SK-N-SH (cell line): Measurements from ENCODE around the gene FAM117B. TPM values are rescaled to one million over a fixed set of nuclear protein-coding genes. Genes with fewer than 3 reads are reported as not detected.

Experiments
- CTCF ChIA-PET: fragments of 300-600, 350-600 bp; formaldehyde crosslinking; extraction: SDS; loops from one replicate; lab custom pipeline; 2021; lab: Yijun Ruan, JAX
- POLR2A ChIA-PET: fragments of 350-600 bp; sonication (Branson Sonifier 250); formaldehyde crosslinking; extraction: SDS; loops from one replicate; lab custom pipeline; 2020; ENCODE audit warnings: antibody characterized with exemption, inconsistent platforms; lab: Yijun Ruan, JAX
- DNase-seq: peaks from one replicate; pipeline ENCODE4 v3.0.0; 2012
- H2AFZ ChIP-seq: fragments of 200-600 bp; sonication (generic); 2 replicates; pipeline ENCODE4 v1.8.1; 2016; ENCODE audit warnings: antibody characterized with exemption, mild to moderate bottlenecking, low read depth
- H3F3A ChIP-seq: fragments of 200-600 bp; sonication (generic); replicated peaks from 2 replicates; pipeline ENCODE3; 2016; ENCODE audit warnings: antibody characterized with exemption, mild to moderate bottlenecking; ENCODE audit not compliant: insufficient read depth
- H3K27ac ChIP-seq, 2 experiments: fragments of 200-500 bp in 1 of 2; fragments of 200-600 bp in 1 of 2; sonication (Bioruptor generic) in 1 of 2; sonication (generic), shearing (Covaris generic) in 1 of 2; 2 replicates each; pipeline versions ENCODE4 v1.5.1 to v1.6.1; 2014 to 2016; ENCODE audit warnings: low read depth in 2 of 2, inconsistent platforms in 1 of 2, low read length in 1 of 2, mild to moderate bottlenecking in 1 of 2, mixed read lengths in 1 of 2
- H3K27me3 ChIP-seq: fragments of 200-600 bp; sonication (generic), shearing (Covaris generic); 2 replicates; pipeline ENCODE4 v1.6.1; 2016; ENCODE audit warnings: mixed run types; ENCODE audit not compliant: insufficient read depth
- H3K36me3 ChIP-seq, 2 experiments: fragments of 200-500 bp in 1 of 2; fragments of 200-600 bp in 1 of 2; sonication (Bioruptor generic) in 1 of 2; sonication (generic) in 1 of 2; replicated peaks in 1 of 2; 2 replicates each; pipeline versions ENCODE3 to v1.5.1; 2014 to 2016; ENCODE audit warnings: low read length in 1 of 2, mild to moderate bottlenecking in 1 of 2; ENCODE audit not compliant: insufficient read depth in 2 of 2, control insufficient read depth in 1 of 2
- H3K4me1 ChIP-seq, 2 experiments: fragments of 200-500 bp in 1 of 2; fragments of 200-600 bp in 1 of 2; sonication (Bioruptor generic) in 1 of 2; sonication (generic), shearing (Covaris generic) in 1 of 2; 2 replicates each; pipeline versions ENCODE4 v1.5.1 to v1.6.1; 2014 to 2016; ENCODE audit warnings: low read depth in 1 of 2, low read length in 1 of 2, mixed run types in 1 of 2; ENCODE audit not compliant: insufficient read depth in 2 of 2, control insufficient read depth in 1 of 2
- H3K4me2 ChIP-seq: fragments of 200-600 bp; sonication (generic), shearing (Covaris generic); 2 replicates; pipeline ENCODE4 v1.6.1; 2017; ENCODE audit warnings: mixed run types
- H3K4me3 ChIP-seq, 2 experiments: fragments of 200-500 bp in 1 of 2; fragments of 200-600 bp in 1 of 2; sonication (Bioruptor generic) in 1 of 2; sonication (generic), shearing (Covaris generic) in 1 of 2; 2 replicates each; pipeline versions ENCODE4 v1.5.1 to v1.8.1; 2014 to 2016; ENCODE audit warnings: low read depth in 2 of 2, inconsistent platforms in 1 of 2, low read length in 1 of 2, mild to moderate bottlenecking in 1 of 2, mixed read lengths in 1 of 2, moderate library complexity in 1 of 2
- H3K79me2 ChIP-seq: fragments of 200-600 bp; sonication (generic); 2 replicates; pipeline ENCODE4 v1.8.1; 2017; ENCODE audit warnings: mild to moderate bottlenecking; ENCODE audit not compliant: insufficient read depth
- H3K9ac ChIP-seq: fragments of 200-600 bp; sonication (generic); 2 replicates; pipeline ENCODE4 v1.6.1; 2017; ENCODE audit warnings: mixed run types
- H3K9me2 ChIP-seq: fragments of 200-600 bp; sonication (generic); 2 replicates; pipeline ENCODE4 v1.6.1; 2017; ENCODE audit warnings: mixed run types
- H3K9me3 ChIP-seq: fragments of 200-600 bp; sonication (generic); 2 replicates; pipeline ENCODE4 v1.6.1; 2017; ENCODE audit warnings: mixed run types, mild to moderate bottlenecking, moderate library complexity
- H4K20me1 ChIP-seq: fragments of 200-600 bp; sonication (generic); 2 replicates; pipeline ENCODE4 v1.6.1; 2017; ENCODE audit warnings: mild to moderate bottlenecking, mixed run types; ENCODE audit not compliant: insufficient read depth
- CHD2 ChIP-seq: fragments of 150-350 bp; IDR thresholded peaks from 2 replicates; pipeline ENCODE4 v1.6.1; 2018; ENCODE audit warnings: low read length; ENCODE audit not compliant: partially characterized antibody
- ELF1 ChIP-seq: IDR thresholded peaks from 2 replicates; pipeline ENCODE4 v1.4.0; 2012
- EZH2phosphoT487 ChIP-seq: fragments of 200-600 bp; sonication (generic); IDR thresholded peaks from 2 replicates; pipeline ENCODE4 v1.6.1; 2017; ENCODE audit warnings: low read depth, mixed run types, mild to moderate bottlenecking, antibody characterized with exemption, moderate library complexity, borderline replicate concordance
- FOSL2 ChIP-seq: IDR thresholded peaks from 2 replicates; pipeline ENCODE4 v1.4.0; 2012; ENCODE audit warnings: low read depth, mild to moderate bottlenecking, moderate library complexity, borderline replicate concordance
- FOXM1 ChIP-seq: IDR thresholded peaks from 2 replicates; pipeline ENCODE4 v1.4.0; 2012; ENCODE audit warnings: low read depth, mild to moderate bottlenecking
- JUND ChIP-seq: IDR thresholded peaks from 2 replicates; pipeline ENCODE4 v1.4.0; 2012
- POLR2AphosphoS5 ChIP-seq: IDR thresholded peaks from 2 replicates; pipeline ENCODE4 v1.6.1; 2012; ENCODE audit warnings: low read depth, low read length
- RAD21 ChIP-seq: IDR thresholded peaks from 2 replicates; pipeline ENCODE4 v1.6.1; 2012; ENCODE audit warnings: mild to moderate bottlenecking, low read length
- RFX5 ChIP-seq: IDR thresholded peaks from 2 replicates; pipeline ENCODE4 v1.6.1; 2012; ENCODE audit warnings: mild to moderate bottlenecking, improper control_type of control experiment, low read length
- RXRA ChIP-seq: IDR thresholded peaks from 2 replicates; pipeline ENCODE4 v1.4.0; 2012; ENCODE audit warnings: low read depth, mild to moderate bottlenecking, borderline replicate concordance
- SIN3A ChIP-seq: IDR thresholded peaks from 2 replicates; pipeline ENCODE4 v1.6.1; 2012; ENCODE audit warnings: low read depth, mild to moderate bottlenecking, low read length, moderate library complexity, borderline replicate concordance
- SMC3 ChIP-seq: IDR thresholded peaks from 2 replicates; pipeline ENCODE4 v1.6.1; 2012; ENCODE audit warnings: low read depth, low read length, improper control_type of control experiment
- TCF12 ChIP-seq: IDR thresholded peaks from 2 replicates; pipeline ENCODE4 v1.4.0; 2012
- TEAD4 ChIP-seq: IDR thresholded peaks from 2 replicates; pipeline ENCODE4 v1.4.0; 2012; ENCODE audit warnings: mild to moderate bottlenecking, borderline replicate concordance; ENCODE audit not compliant: insufficient read depth
- WGBS: methylation state at CpG from one replicate; pipeline ENCODE4 v1.1.6; 2017; ENCODE audit warnings: low lambda C conversion rate; 5-methylcytosine and 5-hydroxymethylcytosine counted together
- polyA plus RNA-seq, 3 experiments: library from polyadenylated mRNA; depleted of rRNA; stranded (reverse); fragments of >200 nt; gene quantifications; 2 replicates each; pipeline ENCODE4 v1.2.3, GENCODE V29; 2012
- TF ChIP-seq, protein P1 (sequence below): fragments of 150-350 bp; IDR thresholded peaks from 2 replicates; pipeline ENCODE4 v1.6.1; 2016; ENCODE audit warnings: mild to moderate bottlenecking, low read depth, low read length
- TF ChIP-seq, protein P2 (sequence below): fragments of 150-350 bp; IDR thresholded peaks from 2 replicates; pipeline ENCODE4 v1.6.1; 2017; ENCODE audit warnings: antibody characterized with exemption, low read length, low read depth, borderline replicate concordance
- TF ChIP-seq, protein P3 (sequence below): fragments of 200-600 bp; sonication (generic); IDR thresholded peaks from 2 replicates; pipeline ENCODE4 v1.6.1; 2017; ENCODE audit warnings: antibody characterized with exemption, mild to moderate bottlenecking, moderate library complexity
- TF ChIP-seq, protein P4 (sequence below): IDR thresholded peaks from 2 replicates; pipeline ENCODE4; 2012

FAM117B gene
- polyA plus RNA-seq, 1 of the 3 experiments (the other 2 are of a cell fraction): 0.90 TPM

DNA sequence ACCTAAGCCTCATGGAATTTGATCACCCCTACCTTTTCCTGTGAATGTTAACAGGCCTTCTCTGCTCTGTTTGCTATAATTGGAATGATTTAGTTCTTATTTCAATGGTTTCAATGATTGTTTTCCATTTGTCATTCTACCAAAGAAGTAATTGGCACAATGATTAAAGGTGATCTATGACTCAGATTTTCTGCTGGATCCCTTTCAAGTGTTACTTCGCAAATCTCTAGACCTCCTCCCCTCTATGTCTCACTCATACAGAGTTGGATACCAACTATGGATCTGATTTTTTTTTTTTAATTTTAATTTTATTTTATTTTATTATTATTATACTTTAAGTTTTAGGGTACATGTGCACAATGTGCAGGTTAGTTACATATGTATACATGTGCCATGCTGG lies 29.6 kb upstream of the FAM117B start:
- WGBS: 86% methylated on average over 1 of the region's 1 CpG
- Histone ChIP-seq H3K27ac (no peak overlapping the region), H3K9me3 (no peaks in the 10 kb centered on the region), H3F3A (no peaks in the 10 kb centered on the region), H2AFZ (no peak overlapping the region), H3K36me3 (no peaks in the 10 kb centered on the region), H3K9ac (no peak overlapping the region), H3K9me2 (no peaks in the 10 kb centered on the region), H3K4me1 (no peaks in the 10 kb centered on the region), H4K20me1 (no peaks in the 10 kb centered on the region), H3K79me2 (no peaks in the 10 kb centered on the region), H3K4me3 (no peak overlapping the region), H3K4me2 (no peak overlapping the region), H3K27me3 (no peaks in the 10 kb centered on the region)
- TF ChIP-seq TCF12 (no peak), RXRA (no peak), POLR2AphosphoS5 (no peak), SMC3 (no peak), TEAD4 (no peak), FOXM1 (no peak), CHD2 (no peak), FOSL2 (no peak), JUND (no peak), EZH2phosphoT487 (no peak), RAD21 (no peak), ELF1 (no peak), SIN3A (no peak), RFX5 (no peak)
- TF ChIP-seq, protein P1, sequence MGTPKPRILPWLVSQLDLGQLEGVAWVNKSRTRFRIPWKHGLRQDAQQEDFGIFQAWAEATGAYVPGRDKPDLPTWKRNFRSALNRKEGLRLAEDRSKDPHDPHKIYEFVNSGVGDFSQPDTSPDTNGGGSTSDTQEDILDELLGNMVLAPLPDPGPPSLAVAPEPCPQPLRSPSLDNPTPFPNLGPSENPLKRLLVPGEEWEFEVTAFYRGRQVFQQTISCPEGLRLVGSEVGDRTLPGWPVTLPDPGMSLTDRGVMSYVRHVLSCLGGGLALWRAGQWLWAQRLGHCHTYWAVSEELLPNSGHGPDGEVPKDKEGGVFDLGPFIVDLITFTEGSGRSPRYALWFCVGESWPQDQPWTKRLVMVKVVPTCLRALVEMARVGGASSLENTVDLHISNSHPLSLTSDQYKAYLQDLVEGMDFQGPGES: no peak
- TF ChIP-seq, protein P2, sequence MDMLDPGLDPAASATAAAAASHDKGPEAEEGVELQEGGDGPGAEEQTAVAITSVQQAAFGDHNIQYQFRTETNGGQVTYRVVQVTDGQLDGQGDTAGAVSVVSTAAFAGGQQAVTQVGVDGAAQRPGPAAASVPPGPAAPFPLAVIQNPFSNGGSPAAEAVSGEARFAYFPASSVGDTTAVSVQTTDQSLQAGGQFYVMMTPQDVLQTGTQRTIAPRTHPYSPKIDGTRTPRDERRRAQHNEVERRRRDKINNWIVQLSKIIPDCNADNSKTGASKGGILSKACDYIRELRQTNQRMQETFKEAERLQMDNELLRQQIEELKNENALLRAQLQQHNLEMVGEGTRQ: no peak
- TF ChIP-seq, protein P3, sequence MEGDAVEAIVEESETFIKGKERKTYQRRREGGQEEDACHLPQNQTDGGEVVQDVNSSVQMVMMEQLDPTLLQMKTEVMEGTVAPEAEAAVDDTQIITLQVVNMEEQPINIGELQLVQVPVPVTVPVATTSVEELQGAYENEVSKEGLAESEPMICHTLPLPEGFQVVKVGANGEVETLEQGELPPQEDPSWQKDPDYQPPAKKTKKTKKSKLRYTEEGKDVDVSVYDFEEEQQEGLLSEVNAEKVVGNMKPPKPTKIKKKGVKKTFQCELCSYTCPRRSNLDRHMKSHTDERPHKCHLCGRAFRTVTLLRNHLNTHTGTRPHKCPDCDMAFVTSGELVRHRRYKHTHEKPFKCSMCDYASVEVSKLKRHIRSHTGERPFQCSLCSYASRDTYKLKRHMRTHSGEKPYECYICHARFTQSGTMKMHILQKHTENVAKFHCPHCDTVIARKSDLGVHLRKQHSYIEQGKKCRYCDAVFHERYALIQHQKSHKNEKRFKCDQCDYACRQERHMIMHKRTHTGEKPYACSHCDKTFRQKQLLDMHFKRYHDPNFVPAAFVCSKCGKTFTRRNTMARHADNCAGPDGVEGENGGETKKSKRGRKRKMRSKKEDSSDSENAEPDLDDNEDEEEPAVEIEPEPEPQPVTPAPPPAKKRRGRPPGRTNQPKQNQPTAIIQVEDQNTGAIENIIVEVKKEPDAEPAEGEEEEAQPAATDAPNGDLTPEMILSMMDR: no peak
- TF ChIP-seq, protein P4, sequence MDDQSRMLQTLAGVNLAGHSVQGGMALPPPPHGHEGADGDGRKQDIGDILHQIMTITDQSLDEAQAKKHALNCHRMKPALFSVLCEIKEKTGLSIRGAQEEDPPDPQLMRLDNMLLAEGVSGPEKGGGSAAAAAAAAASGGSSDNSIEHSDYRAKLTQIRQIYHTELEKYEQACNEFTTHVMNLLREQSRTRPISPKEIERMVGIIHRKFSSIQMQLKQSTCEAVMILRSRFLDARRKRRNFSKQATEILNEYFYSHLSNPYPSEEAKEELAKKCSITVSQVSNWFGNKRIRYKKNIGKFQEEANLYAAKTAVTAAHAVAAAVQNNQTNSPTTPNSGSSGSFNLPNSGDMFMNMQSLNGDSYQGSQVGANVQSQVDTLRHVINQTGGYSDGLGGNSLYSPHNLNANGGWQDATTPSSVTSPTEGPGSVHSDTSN: no peak
- no peak for DNase-seq
- ChIA-PET POLR2A (no interaction called here), CTCF (no interaction called here)
